ENCODE measurements around the gene CLIP1. TPM values are rescaled to one million over a fixed set of nuclear protein-coding genes. Genes with fewer than 3 reads are reported as not detected.

Gene CLIP1
- total and polyA plus RNA-seq, 8 donors = 16.0 to 133 (median 75.9) TPM

- H3K36me3 ChIP-seq = peaks cover 10 to 95% (median 93%) of the 10 kb centered on the region in 4 donors
- H3K4me1 ChIP-seq = no peaks in the 10 kb centered on the region
Observed at GRCh38 chr12:122298071-122298748, 124.3 kb downstream of the CLIP1 start.

GRCh38 chr12:122297494-122297893 lies 125.0 kb downstream of the CLIP1 start:
- no peaks in the 10 kb centered on the region for H3K9me3 ChIP-seq
- DNase-seq = no peak
- H3K4me3 ChIP-seq = no peak overlapping the region
- 84 to 98% (median 94%) methylated on average over 8 to 9 of the region's 9 CpGs for WGBS, 5 donors
- H3K4me1 ChIP-seq = no peaks in the 10 kb centered on the region
- no peak overlapping the region for H3K27ac ChIP-seq
- TF ChIP-seq EP300 (IDR thresholded peaks at IDR 0.05) (no peak), POLR2AphosphoS5 (IDR thresholded peaks at IDR 0.05) (no peak), POLR2A (IDR thresholded peaks at IDR 0.05) (no peak), CTCF (IDR thresholded peaks at IDR 0.05) (no peak)
- no peaks in the 10 kb centered on the region for H3K27me3 ChIP-seq
- intact Hi-C loops (cut with DNase I; ENCODE audit: low total_unique reads) = no loop called here
- H3K36me3 ChIP-seq = peaks cover 10 to 93% (median 88%) of the 10 kb centered on the region in 4 donors

More at GRCh38 chr12:122298071-122298748, 124.3 kb downstream of the CLIP1 start:
- intact Hi-C loops (cut with DNase I; ENCODE audit: low total_unique reads) = no loop called here
- H3K4me3 ChIP-seq = no peak overlapping the region
- H3K27me3 ChIP-seq = no peaks in the 10 kb centered on the region
- no peaks in the 10 kb centered on the region for H3K9me3 ChIP-seq
- no peak overlapping the region for H3K27ac ChIP-seq
- TF ChIP-seq POLR2AphosphoS5 (IDR thresholded peaks at IDR 0.05) = no peak
- no peak for TF ChIP-seq POLR2A (IDR thresholded peaks at IDR 0.05)
- no peak for TF ChIP-seq CTCF (IDR thresholded peaks at IDR 0.05)
- TF ChIP-seq EP300 (IDR thresholded peaks at IDR 0.05) = no peak
- 93 to 96% (median 94%) methylated on average over 14 of the region's 14 CpGs for WGBS, 5 donors
- DNase-seq = no peak

- H3K36me3 ChIP-seq = peaks cover 10 to 94% (median 85%) of the 10 kb centered on the region in 4 donors
- H3K4me1 ChIP-seq = no peaks in the 10 kb centered on the region
- intact Hi-C loops (cut with DNase I; ENCODE audit: low total_unique reads) = no loop called here
- no peak for TF ChIP-seq POLR2AphosphoS5 (IDR thresholded peaks at IDR 0.05)
- no peak for TF ChIP-seq POLR2A (IDR thresholded peaks at IDR 0.05)
- no peak for TF ChIP-seq EP300 (IDR thresholded peaks at IDR 0.05)
- no peak for TF ChIP-seq CTCF (IDR thresholded peaks at IDR 0.05)
- no peak overlapping the region for H3K27ac ChIP-seq
- H3K4me3 ChIP-seq = no peak overlapping the region
- H3K27me3 ChIP-seq = no peaks in the 10 kb centered on the region
- no peaks in the 10 kb centered on the region for H3K9me3 ChIP-seq
- no peak for DNase-seq
Observed at GRCh38 chr12:122295877-122296276, 126.6 kb downstream of the CLIP1 start.

DNA sequence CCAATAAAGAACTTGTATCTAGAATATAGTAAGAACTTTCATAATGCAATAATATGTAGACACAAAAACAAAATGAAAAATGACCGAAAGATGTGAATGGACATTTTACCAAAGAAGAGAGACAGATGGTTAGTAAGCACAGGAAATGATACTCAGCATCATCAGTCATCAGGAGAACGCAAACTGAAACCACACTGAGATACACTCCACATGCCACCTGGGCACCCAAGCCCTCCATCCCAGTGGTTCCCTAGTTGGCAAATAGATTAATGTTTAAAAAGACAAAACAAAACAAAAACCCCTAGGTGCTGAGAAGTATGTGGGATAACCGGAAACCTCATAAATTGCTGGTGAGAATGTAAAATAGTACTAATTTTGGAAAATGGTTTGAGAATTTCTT lies 129.4 kb downstream of the CLIP1 start:
- Histone ChIP-seq H3K27ac (no peak overlapping the region), H3K4me1 (no peaks in the 10 kb centered on the region), H3K4me3 (no peak overlapping the region), H3K9me3 (no peaks in the 10 kb centered on the region), H3K27me3 (no peaks in the 10 kb centered on the region), H3K36me3 (peaks cover 5 to 87% (median 74%) of the 10 kb centered on the region in 4 donors)
- no peak for DNase-seq
- intact Hi-C loops (cut with DNase I; ENCODE audit: low total_unique reads) = no loop called here
- TF ChIP-seq CTCF (IDR thresholded peaks at IDR 0.05) = no peak
- TF ChIP-seq POLR2A (IDR thresholded peaks at IDR 0.05) = no peak
- no peak for TF ChIP-seq POLR2AphosphoS5 (IDR thresholded peaks at IDR 0.05)
- no peak for TF ChIP-seq EP300 (IDR thresholded peaks at IDR 0.05)
- 92% methylated on average over 3 of the region's 3 CpGs for WGBS, 5 donors
